HG03108 (cell line): ENCODE results near the gene CAPN11.

Experiments
- ATAC-seq: cut with Tn5 transposase; IDR thresholded peaks from one replicate; pipeline ENCODE4 v1.9.1; 2021; ENCODE audit warnings: moderate library complexity; ENCODE audit not compliant: unreplicated experiment

Gene CAPN11

DNA sequence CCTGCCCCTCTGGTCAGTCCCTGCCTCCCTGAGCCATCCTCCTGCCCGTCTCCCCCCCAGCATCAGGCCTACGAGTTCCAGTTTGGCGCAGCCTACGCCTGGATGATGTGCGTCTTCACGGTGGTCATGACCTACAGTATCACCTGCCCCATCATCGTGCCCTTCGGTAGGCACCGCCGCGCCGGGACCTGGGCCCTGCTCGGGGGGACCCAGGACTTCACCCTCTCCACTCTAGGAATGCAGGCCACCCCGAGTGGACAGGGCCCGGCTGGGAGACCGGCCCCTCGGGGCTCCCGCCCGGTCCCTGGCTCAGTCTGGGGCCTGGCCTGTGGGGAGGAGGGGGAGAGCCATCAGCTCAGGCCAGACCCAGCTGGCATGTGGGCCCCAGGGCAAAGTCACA is 6.1 kb upstream of the CAPN11 start:
- ATAC-seq, result no peak

DNA sequence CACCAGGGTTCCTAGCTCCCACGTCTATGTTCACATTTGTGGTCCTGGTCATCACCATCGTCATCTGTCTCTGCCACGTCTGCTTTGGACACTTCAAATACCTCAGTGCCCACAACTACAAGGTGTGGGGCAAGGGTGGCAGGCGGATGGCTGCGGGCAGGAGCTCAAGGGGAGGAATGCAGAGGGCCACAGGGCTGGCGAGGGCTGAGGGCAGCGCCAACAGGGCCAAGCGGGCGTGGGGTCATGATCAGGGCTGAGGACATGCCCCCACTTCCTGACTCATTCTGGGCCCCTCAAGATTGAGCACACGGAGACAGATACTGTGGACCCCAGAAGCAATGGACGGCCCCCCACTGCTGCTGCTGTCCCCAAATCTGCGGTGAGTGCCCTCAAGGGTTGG is 4.6 kb upstream of the CAPN11 start:
- ATAC-seq, result no peak

DNA sequence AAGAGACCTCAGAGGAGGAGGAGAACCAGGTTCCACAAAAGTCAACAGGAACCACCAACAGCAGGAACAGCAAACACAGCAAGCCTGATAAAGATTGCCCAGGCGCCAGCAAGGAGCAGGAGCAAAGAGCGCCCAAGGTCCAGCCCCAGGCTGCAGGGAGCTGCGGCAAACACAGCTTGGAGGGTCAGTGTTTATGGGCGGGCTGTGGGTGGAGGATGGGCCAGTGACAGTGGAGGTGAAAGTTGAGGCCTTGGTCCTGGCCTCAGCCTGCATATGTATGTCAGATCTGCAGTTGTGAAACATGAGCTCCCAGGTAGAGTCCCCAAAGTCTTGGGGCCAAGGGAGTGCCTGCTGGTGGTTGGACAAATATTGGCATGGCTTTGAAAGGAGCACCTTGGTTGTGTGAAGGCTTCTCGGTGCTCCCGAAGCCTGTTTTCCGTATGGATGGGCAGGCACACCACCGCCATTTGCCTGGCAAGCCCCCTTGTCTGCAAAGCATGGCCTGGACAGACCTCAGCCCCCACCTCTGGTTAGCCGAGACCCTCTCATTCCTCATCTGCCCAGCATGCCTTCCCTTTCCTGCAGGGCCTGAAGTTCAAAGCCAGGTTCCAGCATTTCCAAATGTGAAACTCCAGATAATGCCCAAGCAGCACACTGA is 2.0 kb upstream of the CAPN11 start:
- no peak for ATAC-seq

DNA sequence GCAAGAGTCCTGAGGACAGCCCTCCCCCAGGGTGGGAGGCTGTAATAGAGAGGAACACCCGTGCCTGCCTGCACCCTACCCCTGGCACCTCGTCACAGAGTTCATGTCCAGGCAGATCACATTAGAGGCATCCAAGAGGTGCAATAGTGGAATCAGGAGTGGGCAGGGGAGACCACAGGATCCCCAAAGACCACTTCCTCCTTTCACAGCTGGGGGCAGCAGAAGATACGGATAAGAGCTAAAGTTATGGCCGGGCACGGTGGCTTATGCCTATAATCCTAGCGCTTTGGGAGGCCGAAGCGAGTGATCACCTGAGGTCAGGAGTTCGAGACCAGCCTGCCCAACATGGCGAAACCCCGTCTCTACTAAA is 1.5 kb upstream of the CAPN11 start:
- ATAC-seq, result no peak

- no peak for ATAC-seq
These were observed 3.3 kb downstream of the CAPN11 start for GRCh38 chr6:44161997-44162338.

DNA sequence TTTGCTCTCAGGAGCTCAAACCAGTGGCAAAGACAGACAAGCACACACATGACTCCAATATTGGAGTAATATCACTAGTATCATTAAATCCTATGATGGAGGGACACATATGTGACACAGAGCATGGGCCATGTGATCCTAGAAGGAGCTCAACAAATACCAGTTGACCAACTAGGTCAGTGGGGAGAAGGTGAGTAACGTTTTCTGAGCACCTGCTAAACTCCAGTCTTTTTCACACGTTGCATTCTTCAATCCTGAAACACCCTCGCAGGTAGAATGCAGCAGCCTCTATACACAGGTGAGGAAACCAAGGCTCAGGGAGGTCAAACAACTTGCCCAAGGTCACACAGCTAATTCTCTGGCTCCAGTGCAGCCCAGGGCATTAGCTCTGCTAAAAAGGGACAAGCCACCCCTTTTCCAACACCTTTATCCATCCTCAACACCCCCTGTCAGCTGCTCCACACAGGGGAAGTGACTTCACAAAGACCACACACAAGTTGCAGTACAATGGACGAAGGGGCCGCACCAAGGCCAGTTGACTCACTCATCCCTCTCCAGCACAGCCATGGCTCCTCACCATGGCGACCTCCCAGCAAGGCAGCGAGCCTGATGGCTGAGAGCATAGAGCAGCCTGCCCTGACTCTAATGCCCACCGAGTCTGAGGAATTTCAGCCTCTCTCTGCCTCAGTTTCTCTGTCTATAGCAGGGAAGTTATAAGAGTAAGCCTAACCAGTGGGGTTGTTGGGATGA is 4.4 kb downstream of the CAPN11 start:
- no peak for ATAC-seq

DNA sequence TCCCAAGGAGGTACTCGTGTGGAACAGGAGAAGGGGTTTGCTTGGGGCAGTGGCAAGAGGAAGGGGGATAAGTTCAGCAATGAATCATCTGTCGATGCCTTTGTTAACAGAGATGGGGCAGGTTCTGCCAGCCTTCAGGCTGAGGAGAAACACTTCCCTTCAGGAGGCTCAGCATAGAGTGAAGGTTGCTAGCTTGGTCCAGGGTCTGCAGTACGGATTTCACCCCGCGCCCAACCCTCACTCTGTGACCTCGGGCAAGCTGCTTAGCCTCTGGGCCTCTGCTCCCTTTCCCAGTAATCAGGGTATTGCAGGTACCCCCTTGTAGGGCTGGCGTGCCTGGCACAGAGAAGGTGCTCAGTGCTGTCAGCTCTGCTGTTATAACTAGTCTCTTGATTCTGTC is 7.5 kb downstream of the CAPN11 start:
- ATAC-seq, result no peak

DNA sequence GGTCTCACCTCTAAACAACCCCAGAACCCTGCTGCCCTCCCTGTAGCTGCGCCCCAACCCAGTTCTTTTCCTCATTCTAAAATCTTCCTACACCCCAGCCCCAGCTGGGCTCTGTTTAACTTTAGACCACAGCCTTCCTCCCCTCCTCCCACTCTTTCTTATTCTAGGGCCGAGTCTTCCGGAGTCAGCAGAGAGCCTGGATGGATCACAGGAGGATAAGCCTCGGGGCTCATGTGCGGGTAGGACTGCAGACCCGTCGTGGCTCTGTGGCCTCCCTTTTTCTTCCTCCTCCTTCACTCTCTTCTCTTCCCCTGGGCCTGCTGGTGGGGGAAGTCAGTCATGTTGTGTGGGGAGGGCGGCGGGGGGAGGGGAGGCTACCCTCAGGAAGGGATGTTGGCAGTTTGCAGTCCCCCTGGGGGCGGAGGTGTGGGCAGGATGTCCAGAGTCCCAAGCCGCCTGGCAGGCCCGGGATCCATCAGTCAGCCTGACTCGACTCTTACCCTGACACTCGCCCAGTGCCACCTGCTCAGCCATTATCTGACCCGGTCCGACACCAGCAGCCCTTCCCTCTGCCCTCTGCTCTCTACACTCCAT is 8.1 kb downstream of the CAPN11 start:
- ATAC-seq, result no peak

DNA sequence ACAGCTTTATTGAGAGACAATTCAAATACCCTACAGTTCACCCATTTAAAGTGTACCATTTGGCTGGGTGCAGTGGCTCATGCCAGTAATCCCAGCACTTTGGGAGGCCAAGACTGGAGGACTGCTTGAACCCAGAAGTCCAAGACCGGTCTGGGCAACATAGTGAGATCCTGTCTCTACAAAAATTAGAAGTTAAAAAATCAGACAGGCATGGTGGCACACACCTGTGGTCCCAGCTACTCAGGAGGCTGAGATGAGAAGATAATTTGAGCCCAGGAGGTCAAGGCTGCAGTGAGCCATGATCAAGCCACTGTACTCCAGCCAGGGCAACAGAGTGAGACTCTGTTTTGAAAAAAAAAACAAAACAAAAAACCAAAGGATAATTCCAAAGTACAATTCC is 8.9 kb downstream of the CAPN11 start:
- ATAC-seq, result no peak

DNA sequence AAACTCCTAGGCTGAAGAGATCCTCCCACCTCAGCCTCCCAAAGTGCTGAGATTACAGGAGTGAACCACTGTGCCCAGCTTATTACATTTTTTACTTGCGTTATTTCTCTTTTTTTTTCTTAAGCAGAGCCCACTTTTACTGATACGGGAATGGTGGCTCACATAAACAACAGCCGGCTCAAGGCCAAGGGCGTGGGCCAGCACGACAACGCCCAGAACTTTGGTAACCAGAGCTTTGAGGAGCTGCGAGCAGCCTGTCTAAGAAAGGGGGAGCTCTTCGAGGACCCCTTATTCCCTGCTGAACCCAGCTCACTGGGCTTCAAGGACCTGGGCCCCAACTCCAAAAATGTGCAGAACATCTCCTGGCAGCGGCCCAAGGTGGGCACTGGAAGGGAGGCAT is 10.5 kb downstream of the CAPN11 start:
- no peak for ATAC-seq

GRCh38 chr6:44169886-44170570 is 11.4 kb downstream of the CAPN11 start:
- no peak for ATAC-seq

- peak; percentile 37 for ATAC-seq
These were observed 13.4 kb downstream of the CAPN11 start for GRCh38 chr6:44171899-44172546.

- ATAC-seq, result peak; percentile 49
These were observed 14.3 kb downstream of the CAPN11 start for GRCh38 chr6:44172731-44173500.

DNA sequence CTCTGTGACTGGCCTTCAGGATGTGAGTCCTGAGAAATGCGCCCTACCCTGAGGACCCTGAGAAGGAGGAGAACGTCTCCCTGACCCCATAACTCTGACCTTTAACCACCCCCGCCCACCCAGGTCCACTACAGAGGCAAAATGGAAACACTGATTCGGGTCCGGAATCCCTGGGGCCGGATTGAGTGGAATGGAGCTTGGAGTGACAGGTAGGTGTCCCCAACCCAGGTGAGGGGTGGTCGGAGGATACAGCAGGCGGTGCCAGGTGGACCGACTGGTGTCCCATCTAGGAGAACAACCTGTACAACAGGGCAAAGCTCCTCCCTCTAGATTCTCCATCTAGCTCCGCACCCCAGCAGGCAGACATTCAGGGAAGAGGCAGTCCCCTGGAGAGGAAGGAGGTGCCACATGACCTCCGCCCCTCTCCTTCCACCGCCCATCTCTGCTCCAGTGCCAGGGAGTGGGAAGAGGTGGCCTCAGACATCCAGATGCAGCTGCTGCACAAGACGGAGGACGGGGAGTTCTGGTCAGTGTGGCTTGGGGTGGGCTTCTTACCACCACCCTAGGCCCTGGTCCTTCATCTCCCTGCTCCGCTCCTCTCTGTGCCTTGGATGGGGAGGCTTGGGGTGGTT is 17.6 kb downstream of the CAPN11 start:
- ATAC-seq, result no peak

DNA sequence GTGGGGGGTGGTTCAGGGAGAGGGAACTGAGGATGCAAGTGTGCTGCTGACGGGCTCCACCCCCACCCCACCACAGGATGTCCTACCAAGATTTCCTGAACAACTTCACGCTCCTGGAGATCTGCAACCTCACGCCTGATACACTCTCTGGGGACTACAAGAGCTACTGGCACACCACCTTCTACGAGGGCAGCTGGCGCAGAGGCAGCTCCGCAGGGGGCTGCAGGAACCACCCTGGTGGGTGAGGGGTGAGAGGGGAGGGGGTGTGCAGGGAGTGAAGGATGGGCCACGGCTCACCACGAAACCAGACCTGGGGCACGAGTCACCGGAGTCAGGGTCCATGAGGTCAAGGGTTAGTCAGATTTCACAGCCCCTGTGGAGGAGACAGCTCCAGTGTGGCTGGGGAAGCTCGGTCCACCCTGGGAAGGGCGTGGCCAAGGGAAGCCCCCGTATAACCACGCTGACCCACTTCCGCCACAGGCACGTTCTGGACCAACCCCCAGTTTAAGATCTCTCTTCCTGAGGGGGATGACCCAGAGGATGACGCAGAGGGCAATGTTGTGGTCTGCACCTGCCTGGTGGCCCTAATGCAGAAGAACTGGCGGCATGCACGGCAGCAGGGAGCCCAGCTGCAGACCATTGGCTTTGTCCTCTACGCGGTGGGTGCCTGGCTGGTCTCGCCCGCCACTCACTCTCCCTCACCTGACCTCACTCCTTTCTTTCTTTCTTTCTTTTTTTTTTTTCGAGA is 18.3 kb downstream of the CAPN11 start:
- peak; percentile 54 for ATAC-seq

DNA sequence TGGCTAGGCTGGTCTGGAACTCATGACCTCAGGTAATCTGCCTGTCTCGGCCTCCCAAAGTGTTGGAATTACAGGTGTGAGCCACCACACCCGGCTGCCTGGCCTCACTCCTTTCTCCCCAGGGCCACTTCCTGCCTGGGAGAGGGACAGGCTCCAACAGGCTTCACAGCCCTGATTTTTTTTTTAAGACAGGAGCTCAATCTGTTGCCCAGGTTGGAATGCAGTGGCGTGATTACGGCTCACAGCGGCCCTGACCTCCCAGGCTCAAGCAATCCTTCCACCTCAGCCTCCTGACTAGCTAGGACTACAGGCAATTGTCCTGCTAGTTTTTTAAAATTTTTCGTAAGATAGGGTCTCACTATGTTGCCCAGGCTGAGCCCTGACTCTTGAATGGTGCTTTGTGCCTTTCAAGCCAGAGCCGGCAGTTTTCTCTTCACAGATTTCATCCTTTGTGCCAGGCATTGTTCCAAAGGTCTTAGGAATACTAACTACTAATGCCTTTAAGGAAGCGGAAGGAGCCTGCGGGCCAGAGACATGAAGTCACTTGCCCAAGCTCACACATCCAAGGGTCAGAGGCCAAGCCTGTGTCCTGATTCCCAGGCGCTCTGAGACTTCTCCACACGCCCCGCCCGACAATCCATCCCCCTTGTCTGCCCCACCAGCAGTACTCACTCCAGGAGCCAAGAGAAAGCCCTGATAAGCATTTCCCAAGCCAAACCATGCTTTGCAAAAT is 19.2 kb downstream of the CAPN11 start:
- ATAC-seq, result no peak

GRCh38 chr6:44178424-44179071 is 19.9 kb downstream of the CAPN11 start:
- ATAC-seq, result no peak

- no peak for ATAC-seq
These were observed 20.5 kb downstream of the CAPN11 start for GRCh38 chr6:44179072-44179536.
